SU-DHL-6 (cell line): Measurements from ENCODE around the gene DGKG.

ENCODE experiments used
- H2AFZ ChIP-seq: fragments of 200-600 bp; sonication (generic); 2 replicates; pipeline ENCODE4 v1.6.1; 2014; ENCODE audit warnings: low read depth, mild to moderate bottlenecking, moderate library complexity, mixed read lengths, antibody characterized with exemption, low read length; ENCODE audit not compliant: severe bottlenecking
- H3F3A ChIP-seq: fragments of 200-600 bp; shearing (Covaris generic); 2 replicates; pipeline ENCODE4 v1.6.0; 2016; ENCODE audit warnings: antibody characterized with exemption, mild to moderate bottlenecking; ENCODE audit not compliant: insufficient read depth
- H3K27ac ChIP-seq: fragments of 200-600 bp; sonication (generic); 2 replicates; pipeline ENCODE4 v1.5.1; 2016; ENCODE audit warnings: low read depth, mild to moderate bottlenecking, low read length, moderate library complexity, mixed read lengths
- H3K27me3 ChIP-seq: fragments of 200-600 bp; sonication (generic), shearing (Covaris generic); 2 replicates; pipeline ENCODE4 v1.6.0; 2014; ENCODE audit warnings: mild to moderate bottlenecking, low read length
- H3K36me3 ChIP-seq: fragments of 200-600 bp; sonication (generic); 2 replicates; pipeline ENCODE4 v1.6.1; 2014; ENCODE audit warnings: mild to moderate bottlenecking, low read length, mixed read lengths
- H3K4me2 ChIP-seq: fragments of 300-600, 200-600 bp; shearing (Covaris generic), sonication (generic); 2 replicates; pipeline ENCODE4 v1.6.0; 2014; ENCODE audit warnings: low read length, low read depth, mild to moderate bottlenecking; ENCODE audit not compliant: poor library complexity, severe bottlenecking
- H3K4me3 ChIP-seq: fragments of 200-600 bp; sonication (generic); 2 replicates; pipeline ENCODE4 v1.5.1; 2014; ENCODE audit warnings: antibody characterized with exemption, low read length, mild to moderate bottlenecking, mixed read lengths; ENCODE audit not compliant: insufficient read depth, poor library complexity, severe bottlenecking
- H3K79me2 ChIP-seq: fragments of 200-600 bp; sonication (generic); 2 replicates; pipeline ENCODE4 v1.6.1; 2014; ENCODE audit warnings: mild to moderate bottlenecking, low read length, moderate library complexity; ENCODE audit not compliant: insufficient read depth
- H3K9ac ChIP-seq: fragments of 200-600 bp; sonication (generic); 2 replicates; pipeline ENCODE4 v1.7.0; 2014; ENCODE audit warnings: mild to moderate bottlenecking, low read length
- H3K9me2 ChIP-seq: fragments of 200-600 bp; sonication (generic); replicated peaks from 2 replicates; pipeline ENCODE4 v1.6.1; 2014; ENCODE audit warnings: low read length; ENCODE audit not compliant: insufficient read depth
- H3K9me3 ChIP-seq: fragments of 200-600 bp; sonication (generic); 2 replicates; pipeline ENCODE4 v1.6.1; 2014; ENCODE audit warnings: low read length, mixed read lengths; ENCODE audit not compliant: insufficient read depth
- H4K20me1 ChIP-seq: fragments of 200-600 bp; sonication (generic); 2 replicates; pipeline ENCODE4 v1.6.1; 2014; ENCODE audit warnings: low read depth, mild to moderate bottlenecking, antibody characterized with exemption, low read length, moderate library complexity, mixed read lengths
- CTCF ChIP-seq: fragments of 200-600 bp; sonication (generic); IDR thresholded peaks from one replicate; pipeline ENCODE4 v1.5.1; 2017; ENCODE audit warnings: antibody characterized with exemption, mild to moderate bottlenecking, low read length, moderate library complexity; ENCODE audit not compliant: insufficient read depth, poor library complexity, severe bottlenecking
- EZH2phosphoT487 ChIP-seq: fragments of 200-600 bp; sonication (generic), shearing (Covaris generic); conservative IDR thresholded peaks from 2 replicates; pipeline ENCODE4 v1.6.1; 2018; ENCODE audit warnings: mild to moderate bottlenecking, antibody characterized with exemption, low read length, moderate library complexity, mixed read lengths

DGKG gene

GRCh38 chr3:186144257-186144656 lies 217.8 kb downstream of the DGKG start:
- Histone ChIP-seq H3K27me3 (no peaks in the 10 kb centered on the region), H3K36me3 (no peaks in the 10 kb centered on the region), H4K20me1 (no peaks in the 10 kb centered on the region), H3K9me2 (no peaks in the 10 kb centered on the region), H3K4me2 (no peak overlapping the region), H3K27ac (no peak overlapping the region), H3F3A (no peaks in the 10 kb centered on the region), H3K9me3 (no peaks in the 10 kb centered on the region), H3K4me3 (no peak overlapping the region), H3K79me2 (no peaks in the 10 kb centered on the region), H2AFZ (no peak overlapping the region), H3K9ac (no peak overlapping the region)
- TF ChIP-seq EZH2phosphoT487 (no peak), CTCF (no peak)

GRCh38 chr3:186143250-186143649 lies 218.8 kb downstream of the DGKG start:
- Histone ChIP-seq H3K4me3 (no peak overlapping the region), H3K79me2 (no peaks in the 10 kb centered on the region), H4K20me1 (no peaks in the 10 kb centered on the region), H3K27me3 (no peaks in the 10 kb centered on the region), H3K9me3 (no peaks in the 10 kb centered on the region), H3K9ac (no peak overlapping the region), H3K27ac (no peak overlapping the region), H3F3A (no peaks in the 10 kb centered on the region), H3K9me2 (no peaks in the 10 kb centered on the region), H3K36me3 (no peaks in the 10 kb centered on the region), H2AFZ (no peak overlapping the region), H3K4me2 (no peak overlapping the region)
- TF ChIP-seq CTCF: no peak
- TF ChIP-seq EZH2phosphoT487: no peak

GRCh38 chr3:186142393-186142932 lies 219.6 kb downstream of the DGKG start:
- Histone ChIP-seq H4K20me1 (no peaks in the 10 kb centered on the region), H3F3A (no peaks in the 10 kb centered on the region), H3K27me3 (no peaks in the 10 kb centered on the region), H3K27ac (no peak overlapping the region), H3K9ac (no peak overlapping the region), H3K4me3 (no peak overlapping the region), H3K36me3 (no peaks in the 10 kb centered on the region), H2AFZ (no peak overlapping the region), H3K79me2 (no peaks in the 10 kb centered on the region), H3K9me2 (no peaks in the 10 kb centered on the region), H3K9me3 (no peaks in the 10 kb centered on the region), H3K4me2 (no peak overlapping the region)
- TF ChIP-seq EZH2phosphoT487: no peak
- no peak for TF ChIP-seq CTCF
